ENCODE results near the gene OCRL. TPM values are rescaled to one million over a fixed set of nuclear protein-coding genes. Genes with fewer than 3 reads are reported as not detected.

Gene OCRL
- total RNA-seq, 1 donor: 18.1 TPM

DNA sequence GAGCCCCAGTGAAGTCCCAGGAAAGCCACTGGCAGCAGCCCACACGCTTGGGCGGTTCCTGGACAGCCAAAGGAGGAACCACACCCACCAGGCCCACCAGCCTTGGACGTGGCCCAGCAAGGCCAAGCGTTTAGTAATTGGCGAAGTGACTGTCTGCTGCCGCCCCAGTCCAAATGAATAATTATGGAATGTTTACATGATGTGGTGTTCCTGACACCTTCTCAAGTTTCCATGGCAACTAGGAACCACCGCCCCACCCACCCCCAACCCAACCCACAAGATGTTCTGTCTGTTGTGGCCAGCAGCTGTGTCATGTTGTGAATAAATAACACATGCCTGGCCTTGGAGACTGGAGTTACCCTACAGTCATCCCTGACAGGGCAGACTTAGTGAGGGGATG is 92.4 kb downstream of the OCRL start:
- H3K36me3 ChIP-seq (ENCODE audit: insufficient read depth, low read length): no peaks in the 10 kb centered on the region
- no peaks in the 10 kb centered on the region for H3K9me3 ChIP-seq (ENCODE audit: low read depth, low read length)
- no peak overlapping the region for H3K4me3 ChIP-seq (ENCODE audit: insufficient read depth, low read length)
- H4K20me1 ChIP-seq (ENCODE audit: insufficient read depth, low read length): no peaks in the 10 kb centered on the region
- H3K4me2 ChIP-seq (ENCODE audit: insufficient read depth, low read length): no peak overlapping the region
- H2AFZ ChIP-seq (ENCODE audit: low read length): no peak overlapping the region
- H3K4me1 ChIP-seq (ENCODE audit: insufficient read depth, low read length): no peaks in the 10 kb centered on the region
- DNase-seq (ENCODE audit: insufficient read length, low spot score, missing footprints): no peak
- H3K79me2 ChIP-seq (ENCODE audit: insufficient read depth, low read length): no peaks in the 10 kb centered on the region
- H3K27ac ChIP-seq (ENCODE audit: low read depth, low read length): no peak overlapping the region
- H3K27me3 ChIP-seq (ENCODE audit: insufficient read depth, low read length): no peaks in the 10 kb centered on the region
- TF ChIP-seq, protein P1, sequence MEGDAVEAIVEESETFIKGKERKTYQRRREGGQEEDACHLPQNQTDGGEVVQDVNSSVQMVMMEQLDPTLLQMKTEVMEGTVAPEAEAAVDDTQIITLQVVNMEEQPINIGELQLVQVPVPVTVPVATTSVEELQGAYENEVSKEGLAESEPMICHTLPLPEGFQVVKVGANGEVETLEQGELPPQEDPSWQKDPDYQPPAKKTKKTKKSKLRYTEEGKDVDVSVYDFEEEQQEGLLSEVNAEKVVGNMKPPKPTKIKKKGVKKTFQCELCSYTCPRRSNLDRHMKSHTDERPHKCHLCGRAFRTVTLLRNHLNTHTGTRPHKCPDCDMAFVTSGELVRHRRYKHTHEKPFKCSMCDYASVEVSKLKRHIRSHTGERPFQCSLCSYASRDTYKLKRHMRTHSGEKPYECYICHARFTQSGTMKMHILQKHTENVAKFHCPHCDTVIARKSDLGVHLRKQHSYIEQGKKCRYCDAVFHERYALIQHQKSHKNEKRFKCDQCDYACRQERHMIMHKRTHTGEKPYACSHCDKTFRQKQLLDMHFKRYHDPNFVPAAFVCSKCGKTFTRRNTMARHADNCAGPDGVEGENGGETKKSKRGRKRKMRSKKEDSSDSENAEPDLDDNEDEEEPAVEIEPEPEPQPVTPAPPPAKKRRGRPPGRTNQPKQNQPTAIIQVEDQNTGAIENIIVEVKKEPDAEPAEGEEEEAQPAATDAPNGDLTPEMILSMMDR (IDR thresholded peaks at IDR 0.05; ENCODE audit: extremely low read depth, low read depth, low read length): no peak

DNA sequence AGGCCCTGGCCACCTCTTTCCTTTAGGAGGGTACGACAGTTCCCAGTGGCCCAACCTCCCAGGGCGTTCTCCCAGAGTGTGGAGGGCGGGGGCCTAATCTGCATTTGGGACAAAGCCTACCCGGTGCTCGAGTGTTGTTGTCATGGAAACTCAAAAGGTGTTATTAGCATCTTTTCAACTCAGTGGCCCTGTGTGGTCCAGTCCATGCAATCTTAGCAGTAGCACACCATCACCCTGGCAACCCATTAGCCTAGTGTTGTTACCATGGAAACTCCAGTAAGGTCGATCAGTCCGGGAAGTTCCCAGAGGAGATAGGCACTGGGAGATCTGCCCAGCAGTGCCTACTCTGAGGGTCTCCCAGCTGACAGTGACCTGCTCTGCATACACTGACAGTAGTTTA is 94.5 kb downstream of the OCRL start:
- TF ChIP-seq, protein P1 (IDR thresholded peaks at IDR 0.05; ENCODE audit: extremely low read depth, low read depth, low read length): no peak
- no peaks in the 10 kb centered on the region for H3K36me3 ChIP-seq (ENCODE audit: insufficient read depth, low read length)
- H3K79me2 ChIP-seq (ENCODE audit: insufficient read depth, low read length): no peaks in the 10 kb centered on the region
- H2AFZ ChIP-seq (ENCODE audit: low read length): no peak overlapping the region
- no peaks in the 10 kb centered on the region for H3K27me3 ChIP-seq (ENCODE audit: insufficient read depth, low read length)
- no peak overlapping the region for H3K4me3 ChIP-seq (ENCODE audit: insufficient read depth, low read length)
- H3K4me2 ChIP-seq (ENCODE audit: insufficient read depth, low read length): no peak overlapping the region
- H3K4me1 ChIP-seq (ENCODE audit: insufficient read depth, low read length): no peaks in the 10 kb centered on the region
- no peaks in the 10 kb centered on the region for H3K9me3 ChIP-seq (ENCODE audit: low read depth, low read length)
- no peaks in the 10 kb centered on the region for H4K20me1 ChIP-seq (ENCODE audit: insufficient read depth, low read length)
- DNase-seq (ENCODE audit: insufficient read length, low spot score, missing footprints): no peak
- no peak overlapping the region for H3K27ac ChIP-seq (ENCODE audit: low read depth, low read length)

DNA sequence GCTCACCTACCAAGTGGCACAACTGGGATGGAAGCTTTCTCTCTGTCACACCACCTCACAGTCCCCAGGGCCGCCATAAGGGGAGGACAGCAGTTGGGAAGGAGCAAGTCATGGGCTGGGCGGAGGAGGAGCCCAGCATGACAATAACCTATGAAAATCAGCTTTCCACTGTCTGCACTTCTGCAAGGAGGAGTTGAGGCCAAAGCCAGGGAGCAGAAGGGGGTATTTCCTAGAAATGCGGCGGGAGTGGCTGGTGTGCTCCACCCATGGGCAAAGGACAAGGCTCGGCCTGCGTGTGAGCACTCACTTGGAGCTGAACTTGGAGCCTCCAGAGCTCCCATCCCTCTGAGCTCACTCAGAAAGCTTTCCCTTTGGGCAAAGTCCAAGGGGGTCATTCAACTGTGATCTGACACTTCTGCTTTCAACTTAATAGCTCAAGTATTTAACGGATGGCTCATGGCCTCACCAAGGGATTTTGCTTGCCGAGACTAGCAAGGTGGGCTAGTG is 96.2 kb downstream of the OCRL start:
- TF ChIP-seq, protein P1 (IDR thresholded peaks at IDR 0.05; ENCODE audit: extremely low read depth, low read depth, low read length): no peak
- DNase-seq (ENCODE audit: insufficient read length, low spot score, missing footprints): no peak
- no peaks in the 10 kb centered on the region for H3K9me3 ChIP-seq (ENCODE audit: low read depth, low read length)
- H2AFZ ChIP-seq (ENCODE audit: low read length): no peak overlapping the region
- no peak overlapping the region for H3K4me2 ChIP-seq (ENCODE audit: insufficient read depth, low read length)
- H3K27ac ChIP-seq (ENCODE audit: low read depth, low read length): no peak overlapping the region
- no peaks in the 10 kb centered on the region for H3K27me3 ChIP-seq (ENCODE audit: insufficient read depth, low read length)
- H4K20me1 ChIP-seq (ENCODE audit: insufficient read depth, low read length): no peaks in the 10 kb centered on the region
- H3K4me1 ChIP-seq (ENCODE audit: insufficient read depth, low read length): no peaks in the 10 kb centered on the region
- no peaks in the 10 kb centered on the region for H3K79me2 ChIP-seq (ENCODE audit: insufficient read depth, low read length)
- no peak overlapping the region for H3K4me3 ChIP-seq (ENCODE audit: insufficient read depth, low read length)
- no peaks in the 10 kb centered on the region for H3K36me3 ChIP-seq (ENCODE audit: insufficient read depth, low read length)

DNA sequence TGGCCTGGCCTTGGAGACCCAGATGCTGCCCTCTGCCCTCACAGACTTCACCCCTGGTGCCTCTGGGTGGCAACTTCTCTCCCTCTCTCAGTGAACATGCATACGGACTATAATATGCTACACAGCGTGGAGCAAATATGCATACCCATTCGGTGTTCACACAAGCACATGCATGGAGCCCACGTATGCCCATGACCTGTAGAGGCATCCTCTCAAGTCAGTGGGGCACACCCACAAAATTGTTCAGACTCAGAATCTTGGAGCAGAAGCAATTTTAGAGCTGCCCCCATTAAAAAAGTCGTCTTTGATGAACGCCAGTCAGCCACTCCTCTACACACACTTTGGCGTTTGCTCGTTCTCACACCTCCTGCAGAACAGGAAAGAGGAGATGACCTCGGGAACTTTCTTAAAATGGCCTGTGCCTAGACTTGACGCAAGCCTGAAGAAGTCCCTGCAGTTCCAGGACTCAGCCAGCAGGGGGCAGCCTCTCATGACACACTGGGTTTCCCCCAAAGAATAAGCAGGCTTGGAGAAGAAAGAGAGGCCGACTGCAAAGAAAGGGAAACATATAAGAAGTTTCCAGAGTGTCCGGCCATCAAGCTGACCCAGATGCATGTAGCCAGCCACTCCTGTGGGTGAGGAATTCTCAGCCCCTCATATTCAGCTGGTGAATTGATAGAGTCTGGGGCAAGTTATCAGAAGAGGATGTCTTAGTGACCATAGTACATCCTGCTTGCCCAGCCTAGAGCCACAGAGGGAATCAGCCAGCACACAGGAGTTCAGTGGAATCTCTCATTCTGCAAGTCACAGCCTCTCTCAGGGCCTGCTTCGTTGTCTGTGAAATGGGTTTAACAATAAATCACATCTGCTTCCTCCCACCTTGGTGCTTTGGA is 97.4 kb downstream of the OCRL start:
- no peaks in the 10 kb centered on the region for H3K79me2 ChIP-seq (ENCODE audit: insufficient read depth, low read length)
- H3K36me3 ChIP-seq (ENCODE audit: insufficient read depth, low read length): no peaks in the 10 kb centered on the region
- TF ChIP-seq, protein P1 (IDR thresholded peaks at IDR 0.05; ENCODE audit: extremely low read depth, low read depth, low read length): peak; percentile 96
- H3K4me2 ChIP-seq (ENCODE audit: insufficient read depth, low read length): no peak overlapping the region
- peak overlapping the region; percentile 10 for H2AFZ ChIP-seq (ENCODE audit: low read length)
- H4K20me1 ChIP-seq (ENCODE audit: insufficient read depth, low read length): no peaks in the 10 kb centered on the region
- H3K27ac ChIP-seq (ENCODE audit: low read depth, low read length): no peak overlapping the region
- peaks cover 5% of the 10 kb centered on the region for H3K4me1 ChIP-seq (ENCODE audit: insufficient read depth, low read length)
- H3K27me3 ChIP-seq (ENCODE audit: insufficient read depth, low read length): no peaks in the 10 kb centered on the region
- no peaks in the 10 kb centered on the region for H3K9me3 ChIP-seq (ENCODE audit: low read depth, low read length)
- peak; percentile 85 for DNase-seq (ENCODE audit: insufficient read length, low spot score, missing footprints)
- no peak overlapping the region for H3K4me3 ChIP-seq (ENCODE audit: insufficient read depth, low read length)
